HL-60 (cell line): ENCODE results near the gene TOP2B.

Experiments used
- GABPA ChIP-seq: IDR thresholded peaks from 2 replicates; pipeline ENCODE4 v1.6.1; 2012; ENCODE audit warnings: low read depth
- TF ChIP-seq, protein P1 (sequence below): IDR thresholded peaks from one replicate; pipeline ENCODE4 v1.5.1; 2011; ENCODE audit warnings: low read length, control low read depth, inconsistent platforms; ENCODE audit not compliant: insufficient read depth

DNA sequence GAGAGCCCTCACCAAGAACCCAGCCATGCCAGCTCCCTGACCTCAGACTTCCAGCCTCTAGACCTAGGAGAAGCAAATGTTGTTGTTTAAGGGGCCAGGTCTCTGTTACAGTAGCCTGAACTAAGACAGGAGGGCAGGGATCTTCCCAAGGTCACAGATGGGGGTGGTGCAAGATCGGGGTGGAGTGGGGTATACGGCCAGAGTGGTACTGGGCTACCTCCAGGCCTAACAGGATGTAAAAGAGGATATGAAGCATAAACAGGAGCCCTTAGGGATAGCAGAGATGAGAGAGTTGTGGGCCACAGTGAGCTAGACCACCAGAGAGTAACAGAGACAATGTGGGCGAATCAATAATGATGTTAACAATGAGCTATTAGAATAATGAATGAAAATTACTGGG lies 82.9 kb downstream of the TOP2B start:
- TF ChIP-seq, protein P1, sequence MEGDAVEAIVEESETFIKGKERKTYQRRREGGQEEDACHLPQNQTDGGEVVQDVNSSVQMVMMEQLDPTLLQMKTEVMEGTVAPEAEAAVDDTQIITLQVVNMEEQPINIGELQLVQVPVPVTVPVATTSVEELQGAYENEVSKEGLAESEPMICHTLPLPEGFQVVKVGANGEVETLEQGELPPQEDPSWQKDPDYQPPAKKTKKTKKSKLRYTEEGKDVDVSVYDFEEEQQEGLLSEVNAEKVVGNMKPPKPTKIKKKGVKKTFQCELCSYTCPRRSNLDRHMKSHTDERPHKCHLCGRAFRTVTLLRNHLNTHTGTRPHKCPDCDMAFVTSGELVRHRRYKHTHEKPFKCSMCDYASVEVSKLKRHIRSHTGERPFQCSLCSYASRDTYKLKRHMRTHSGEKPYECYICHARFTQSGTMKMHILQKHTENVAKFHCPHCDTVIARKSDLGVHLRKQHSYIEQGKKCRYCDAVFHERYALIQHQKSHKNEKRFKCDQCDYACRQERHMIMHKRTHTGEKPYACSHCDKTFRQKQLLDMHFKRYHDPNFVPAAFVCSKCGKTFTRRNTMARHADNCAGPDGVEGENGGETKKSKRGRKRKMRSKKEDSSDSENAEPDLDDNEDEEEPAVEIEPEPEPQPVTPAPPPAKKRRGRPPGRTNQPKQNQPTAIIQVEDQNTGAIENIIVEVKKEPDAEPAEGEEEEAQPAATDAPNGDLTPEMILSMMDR: no peak
- no peak for TF ChIP-seq GABPA
